ENCODE data around the gene USP28. TPM values are rescaled to one million over a fixed set of nuclear protein-coding genes. Genes with fewer than 3 reads are reported as not detected.

The USP28 gene
- total and polyA plus RNA-seq, 4 donors = 8.4 to 28.5 (median 17.5) TPM

DNA sequence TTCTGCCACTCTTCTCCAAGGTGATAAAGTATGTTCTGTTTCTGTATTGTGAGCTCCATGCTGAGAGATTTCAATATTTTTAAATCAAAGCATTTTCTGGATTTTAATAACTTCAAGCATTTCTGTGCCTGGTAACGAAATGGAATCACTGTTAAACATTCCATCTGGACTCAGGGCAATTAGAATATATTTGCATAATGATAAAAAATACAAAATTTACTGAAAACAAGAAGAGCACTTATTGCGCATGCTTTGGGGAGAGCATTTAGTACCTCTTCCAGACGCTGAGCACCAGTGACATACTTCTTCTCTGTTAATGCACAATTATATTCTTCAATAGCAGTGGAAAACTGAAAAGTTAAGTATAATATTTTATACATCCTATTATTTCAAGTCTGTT lies 115.1 kb downstream of the USP28 start:
- ATAC-seq (ENCODE audit: low FRiP score) (no peak), DNase-seq (no peak)
- intact Hi-C loops (cut with DNase I) = no loop called here
- no peaks in the 10 kb centered on the region for H3K27me3 ChIP-seq (ENCODE audit: control insufficient read depth in 1 of 2, insufficient read depth in 2 of 2, low read length in 1 of 2)
- WGBS, 2 donors = 91 to 93% methylated on average over 3 of the region's 3 CpGs
- no peak overlapping the region for H3K27ac ChIP-seq (ENCODE audit: low read depth in 1 of 2, low read length in 2 of 2)
- H3K9me3 ChIP-seq (ENCODE audit: control insufficient read depth, low read length) = no peaks in the 10 kb centered on the region
- H3K4me3 ChIP-seq (ENCODE audit: low read length in 2 of 2) = no peak overlapping the region
- H3K36me3 ChIP-seq (ENCODE audit: control insufficient read depth in 1 of 2, insufficient read depth in 2 of 2, low read length in 1 of 2) = peaks cover 5 to 11% of the 10 kb centered on the region in 2 donors
- H3K4me1 ChIP-seq (ENCODE audit: control insufficient read depth in 1 of 2, insufficient read depth in 2 of 2, low read length in 2 of 2) = no peaks in the 10 kb centered on the region

DNA sequence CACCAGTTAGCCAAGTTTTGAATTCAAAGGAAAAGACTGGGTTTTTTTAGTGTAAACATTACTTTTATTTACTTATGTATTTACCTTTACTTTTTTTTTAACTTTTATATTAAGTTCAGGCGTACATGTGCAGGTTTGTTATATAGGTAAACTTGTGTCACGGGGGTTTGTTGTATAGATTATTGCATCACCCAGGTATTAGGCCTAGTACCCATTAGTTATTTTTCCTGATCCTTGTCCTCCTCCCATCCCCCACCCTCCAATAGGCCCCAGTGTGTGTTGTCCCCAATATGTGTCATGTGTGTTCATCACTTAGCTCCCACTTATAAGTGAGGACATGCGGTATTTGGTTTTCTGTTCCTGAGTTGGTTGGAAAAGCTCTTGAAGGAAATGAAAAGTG lies 122.4 kb downstream of the USP28 start:
- WGBS, 2 donors = 95 to 99% methylated on average over 3 of the region's 3 CpGs
- Histone ChIP-seq H3K27me3 (ENCODE audit: control insufficient read depth in 1 of 2, insufficient read depth in 2 of 2, low read length in 1 of 2) (no peaks in the 10 kb centered on the region), H3K27ac (ENCODE audit: low read depth in 1 of 2, low read length in 2 of 2) (no peak overlapping the region), H3K9me3 (ENCODE audit: control insufficient read depth, low read length) (no peaks in the 10 kb centered on the region), H3K4me3 (ENCODE audit: low read length in 2 of 2) (no peak overlapping the region), H3K4me1 (ENCODE audit: control insufficient read depth in 1 of 2, insufficient read depth in 2 of 2, low read length in 2 of 2) (no peaks in the 10 kb centered on the region), H3K36me3 (ENCODE audit: control insufficient read depth in 1 of 2, insufficient read depth in 2 of 2, low read length in 1 of 2) (peaks cover 3 to 4% of the 10 kb centered on the region in 2 donors)
- ATAC-seq (ENCODE audit: low FRiP score) (no peak), DNase-seq (no peak)
- intact Hi-C loops (cut with DNase I) = no loop called here

Other genes starting within 250 kb of the USP28 start
- 1 to 10 TPM; 1.8 to 2.2 TPM for gene TMPRSS5, start 169.3 kb downstream of the USP28 start, total RNA-seq
- 1 to 10 TPM in 1 of 2 donors, not detected in 1; 2.0 TPM for gene TMPRSS5, start 169.3 kb downstream of the USP28 start, polyA plus RNA-seq
- 10 to 100 TPM; 11.8 to 12.0 TPM for gene ZW10, start 101.9 kb downstream of the USP28 start, total RNA-seq
- gene ZW10, start 101.9 kb downstream of the USP28 start, polyA plus RNA-seq = 1 to 10 TPM; 6.4 to 6.9 TPM
- not detected for gene CLDN25, start 95.8 kb downstream of the USP28 start, total RNA-seq
- gene CLDN25, start 95.8 kb downstream of the USP28 start, polyA plus RNA-seq = not detected
- not detected for gene HTR3B, start 29.2 kb upstream of the USP28 start, total RNA-seq
- gene HTR3B, start 29.2 kb upstream of the USP28 start, polyA plus RNA-seq = not detected
- not detected for gene HTR3A, start 99.5 kb upstream of the USP28 start, total RNA-seq
- gene HTR3A, start 99.5 kb upstream of the USP28 start, polyA plus RNA-seq = under 1 TPM in 1 of 2 donors, not detected in 1; 0.20 TPM
- 100 to 1,000 TPM in 1 of 2 donors, 10 to 100 TPM in 1; 54.5 to 283 TPM for gene ZBTB16, start 184.1 kb upstream of the USP28 start, total RNA-seq
- gene ZBTB16, start 184.1 kb upstream of the USP28 start, polyA plus RNA-seq = 10 to 100 TPM; 32.9 to 94.5 TPM